Activated CD8-positive, alpha-beta T cell treated with anti-CD3 and anti-CD28 coated beads for 36 hours (primary cell): ENCODE measurements around the gene CCDC141. TPM values are rescaled to one million over a fixed set of nuclear protein-coding genes. Genes with fewer than 3 reads are reported as not detected.

Experiments used
- ATAC-seq: fragments of 200-7000 bp; cut with Tn5 transposase; one replicate; pipeline ENCODE4 v1.10.0; 2021; ENCODE audit warnings: mild to moderate bottlenecking, moderate library complexity
- CTCF ChIA-PET: fragments of 350-600 bp; sonication (Branson Sonifier 250); formaldehyde crosslinking; loops from one replicate; lab custom pipeline; 2021; ENCODE audit warnings: antibody characterized with exemption; lab: Charles Lee
- POLR2A ChIA-PET: fragments of 350-600 bp; sonication (Branson Sonifier 250); formaldehyde crosslinking; loops from one replicate; lab custom pipeline; 2021; ENCODE audit warnings: antibody characterized with exemption; lab: Charles Lee
- DNase-seq: peaks from one replicate; pipeline ENCODE4 v3.0.0-alpha.2; 2020
- H3K27ac Mint-ChIP-seq: one replicate; pipeline ENCODE4 v1.8.0; 2021; ENCODE audit warnings: mild to moderate bottlenecking, mixed read lengths
- H3K27me3 Mint-ChIP-seq: one replicate; pipeline ENCODE4 v1.8.0; 2021; ENCODE audit warnings: mixed read lengths
- H3K36me3 Mint-ChIP-seq: one replicate; pipeline ENCODE4 v1.8.0; 2021; ENCODE audit warnings: low read depth, mixed read lengths
- H3K4me1 Mint-ChIP-seq: one replicate; pipeline ENCODE4 v1.8.0; 2021; ENCODE audit warnings: low read depth, mixed read lengths
- H3K4me3 Mint-ChIP-seq: one replicate; pipeline ENCODE4 v1.8.0; 2021; ENCODE audit warnings: mild to moderate bottlenecking, moderate library complexity, mixed read lengths
- H3K9me3 Mint-ChIP-seq: one replicate; pipeline ENCODE4 v1.8.0; 2021; ENCODE audit warnings: mixed read lengths
- CTCF ChIP-seq: fragments of 200-600 bp; IDR thresholded peaks from one replicate; pipeline ENCODE4 v1.8.0; 2022; ENCODE audit warnings: antibody characterized with exemption, mild to moderate bottlenecking
- intact Hi-C: fragments of 100-400 bp; cut with micrococcal nuclease; formaldehyde crosslinking; loops from one replicate; pipeline ENCODE4 v1.10.0; 2022
- total RNA-seq, 2 experiments: library from RNA; stranded (reverse); gene quantifications; one replicate each; pipeline ENCODE4 v1.2.3, GENCODE V29; 2021

Gene CCDC141
- total RNA-seq, 2 experiments from 2014 or later: 6.5 to 7.8 TPM

- ATAC-seq: no peak
- POLR2A ChIA-PET: no interaction called here
- CTCF ChIA-PET: no interaction called here
Measured at GRCh38 chr2:178933493-178933892, 116.4 kb downstream of the CCDC141 start.

GRCh38 chr2:178928077-178928476, 121.9 kb downstream of the CCDC141 start:
- CTCF ChIA-PET: interaction anchor here (1.5 kb wide), 1 partner anchor 13 kb away, joined by 6 read pairs; no protein-coding TSS in a partner anchor
- H3K27me3 Mint-ChIP-seq: no peaks in the 10 kb centered on the region

More at GRCh38 chr2:178933493-178933892, 116.4 kb downstream of the CCDC141 start:
- no peak for TF ChIP-seq CTCF
- no peak overlapping the region for H3K4me3 Mint-ChIP-seq
- H3K9me3 Mint-ChIP-seq: peaks cover 21% of the 10 kb centered on the region
- intact Hi-C loops: no loop called here
- no peaks in the 10 kb centered on the region for H3K4me1 Mint-ChIP-seq
- no peak overlapping the region for H3K27ac Mint-ChIP-seq
- peaks cover 20% of the 10 kb centered on the region for H3K36me3 Mint-ChIP-seq
- H3K27me3 Mint-ChIP-seq: no peaks in the 10 kb centered on the region
- no peak for DNase-seq

GRCh38 chr2:178927173-178927572, 122.8 kb downstream of the CCDC141 start:
- ATAC-seq (no peak), DNase-seq (no peak)
- ChIA-PET CTCF (interaction anchor here (1.5 to 1.7 kb wide), 2 partner anchors 12 to 203 kb away, joined by 6 to 7 read pairs; no protein-coding TSS in a partner anchor), POLR2A (no interaction called here)
- Mint-ChIP-seq H3K9me3 (peaks cover 2% of the 10 kb centered on the region), H3K4me1 (no peaks in the 10 kb centered on the region), H3K27ac (no peak overlapping the region), H3K36me3 (peaks cover 3% of the 10 kb centered on the region), H3K27me3 (no peaks in the 10 kb centered on the region), H3K4me3 (no peak overlapping the region)
- intact Hi-C loops: no loop called here
- TF ChIP-seq CTCF: no peak

More at GRCh38 chr2:178928077-178928476, 121.9 kb downstream of the CCDC141 start:
- ATAC-seq (no peak), DNase-seq (no peak)
- TF ChIP-seq CTCF: no peak
- peaks cover 2% of the 10 kb centered on the region for H3K9me3 Mint-ChIP-seq
- H3K4me1 Mint-ChIP-seq: no peaks in the 10 kb centered on the region
- intact Hi-C loops: no loop called here
- H3K4me3 Mint-ChIP-seq: no peak overlapping the region
- H3K36me3 Mint-ChIP-seq: peaks cover 3% of the 10 kb centered on the region
- H3K27ac Mint-ChIP-seq: no peak overlapping the region
- POLR2A ChIA-PET: no interaction called here

- Mint-ChIP-seq H3K4me3 (no peak overlapping the region), H3K27me3 (no peaks in the 10 kb centered on the region), H3K4me1 (no peaks in the 10 kb centered on the region), H3K36me3 (no peaks in the 10 kb centered on the region), H3K9me3 (no peaks in the 10 kb centered on the region), H3K27ac (no peak overlapping the region)
- ChIA-PET CTCF (interaction anchor here (1.2 to 3.2 kb wide), 2 partner anchors 10 to 204 kb away, joined by 6 to 9 read pairs; no protein-coding TSS in a partner anchor), POLR2A (no interaction called here)
- no peak for DNase-seq
- no peak for TF ChIP-seq CTCF
- intact Hi-C loops: no loop called here
- ATAC-seq: no peak
Measured at GRCh38 chr2:178924817-178925216, 125.1 kb downstream of the CCDC141 start.

- Mint-ChIP-seq H3K36me3 (no peaks in the 10 kb centered on the region), H3K4me3 (no peak overlapping the region), H3K27me3 (no peaks in the 10 kb centered on the region), H3K27ac (no peak overlapping the region), H3K4me1 (no peaks in the 10 kb centered on the region), H3K9me3 (no peaks in the 10 kb centered on the region)
- DNase-seq: no peak
- POLR2A ChIA-PET: no interaction called here
- no peak for TF ChIP-seq CTCF
- ATAC-seq: no peak
- CTCF ChIA-PET: interaction anchor here (3.2 kb wide), 1 partner anchor 8 kb away, joined by 9 read pairs; no protein-coding TSS in a partner anchor
- intact Hi-C loops: no loop called here
Measured at GRCh38 chr2:178923546-178923945, 126.4 kb downstream of the CCDC141 start.
